Stomach smooth muscle (tissue), 2 donors: Measurements from ENCODE around the gene PPP1R37.

Experiments used
- H3K27ac ChIP-seq: one replicate; pipeline ENCODE4 v1.7.0; 2013; ENCODE audit warnings: mild to moderate bottlenecking, low read length, inconsistent platforms
- H3K27me3 ChIP-seq, 2 donors: one replicate each; pipeline ENCODE4 v1.7.0; 2013; ENCODE audit warnings: low read length in 2 of 2; ENCODE audit not compliant: insufficient read depth in 2 of 2, control insufficient read depth in 1 of 2
- H3K36me3 ChIP-seq, 2 donors: one replicate each; pipeline ENCODE4 v1.7.0; 2013; ENCODE audit warnings: low read length in 2 of 2; ENCODE audit not compliant: control insufficient read depth in 2 of 2, insufficient read depth in 2 of 2
- H3K4me1 ChIP-seq: one replicate; pipeline ENCODE4 v1.7.0; 2013; ENCODE audit warnings: low read length; ENCODE audit not compliant: control insufficient read depth, insufficient read depth
- H3K4me3 ChIP-seq, 2 donors: one replicate each; pipeline ENCODE4 v1.7.0; 2013; ENCODE audit warnings: low read length in 2 of 2
- H3K9ac ChIP-seq, 2 donors: one replicate each; pipeline ENCODE4 v1.7.0; 2013; ENCODE audit warnings: low read length in 2 of 2, mild to moderate bottlenecking in 1 of 2
- H3K9me3 ChIP-seq, 2 donors: one replicate each; pipeline ENCODE4 v1.7.0; 2013; ENCODE audit warnings: low read length in 2 of 2; ENCODE audit not compliant: control insufficient read depth in 2 of 2
- donor health status: healthy.
- donor health status: Pancreatic carcinoma.

The PPP1R37 gene

GRCh38 chr19:45149129-45149528 is 56.1 kb downstream of the PPP1R37 start:
- Histone ChIP-seq H3K27me3 (peaks cover 33 to 37% of the 10 kb centered on the region in 2 donors), H3K4me1 (peaks cover 25% of the 10 kb centered on the region), H3K27ac (no peak overlapping the region), H3K9ac (no peak overlapping the region), H3K4me3 (no peak overlapping the region), H3K36me3 (peaks cover 0 to 7% of the 10 kb centered on the region in 2 donors), H3K9me3 (no peaks in the 10 kb centered on the region)

- no peak overlapping the region for H3K4me3 ChIP-seq
- H3K27ac ChIP-seq, result no peak overlapping the region
- peaks cover 38 to 40% of the 10 kb centered on the region in 2 donors for H3K27me3 ChIP-seq
- no peak overlapping the region for H3K9ac ChIP-seq
- H3K36me3 ChIP-seq, result peaks cover 0 to 2% of the 10 kb centered on the region in 2 donors
- peaks cover 25% of the 10 kb centered on the region for H3K4me1 ChIP-seq
- H3K9me3 ChIP-seq, result no peaks in the 10 kb centered on the region
Observed at GRCh38 chr19:45150180-45150579, 57.2 kb downstream of the PPP1R37 start.

- no peak overlapping the region for H3K9ac ChIP-seq
- no peaks in the 10 kb centered on the region for H3K9me3 ChIP-seq
- no peak overlapping the region for H3K27ac ChIP-seq
- no peak overlapping the region for H3K4me3 ChIP-seq
- peaks cover 25% of the 10 kb centered on the region for H3K4me1 ChIP-seq
- peaks cover 0 to 2% of the 10 kb centered on the region in 2 donors for H3K36me3 ChIP-seq
- peaks cover 38 to 40% of the 10 kb centered on the region in 2 donors for H3K27me3 ChIP-seq
Observed at GRCh38 chr19:45150751-45151281, 57.8 kb downstream of the PPP1R37 start.

DNA sequence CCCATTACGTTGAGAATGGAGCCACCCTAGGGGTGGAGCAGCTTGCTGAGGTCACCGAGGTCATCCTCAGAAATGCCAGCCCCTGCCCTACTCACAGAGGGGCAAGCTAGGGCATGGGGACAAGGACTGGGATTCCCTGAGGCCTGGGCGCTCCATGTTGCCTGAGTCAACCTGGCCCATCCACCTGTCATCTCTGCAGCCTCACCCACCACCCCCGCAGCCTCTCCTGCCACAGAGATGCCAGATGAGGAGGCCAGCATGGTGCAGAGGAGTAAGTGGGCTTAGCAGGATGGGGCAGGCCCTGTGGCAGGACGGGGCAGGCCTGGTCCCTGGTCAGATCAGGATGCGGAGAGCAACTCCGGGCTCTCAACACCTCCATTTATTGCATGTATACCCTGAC is 58.3 kb downstream of the PPP1R37 start:
- no peak overlapping the region for H3K4me3 ChIP-seq
- H3K27me3 ChIP-seq, result peaks cover 38 to 44% of the 10 kb centered on the region in 2 donors
- no peak overlapping the region for H3K9ac ChIP-seq
- H3K9me3 ChIP-seq, result no peaks in the 10 kb centered on the region
- H3K27ac ChIP-seq, result no peak overlapping the region
- peaks cover 25% of the 10 kb centered on the region for H3K4me1 ChIP-seq
- H3K36me3 ChIP-seq, result peaks cover 0 to 2% of the 10 kb centered on the region in 2 donors

- no peaks in the 10 kb centered on the region for H3K9me3 ChIP-seq
- no peak overlapping the region for H3K27ac ChIP-seq
- peaks cover 40 to 44% of the 10 kb centered on the region in 2 donors for H3K27me3 ChIP-seq
- peaks cover 25% of the 10 kb centered on the region for H3K4me1 ChIP-seq
- peaks cover 0 to 2% of the 10 kb centered on the region in 2 donors for H3K36me3 ChIP-seq
- H3K9ac ChIP-seq, result no peak overlapping the region
- peak overlapping the region; percentile 19 to 68 for H3K4me3 ChIP-seq
Observed at GRCh38 chr19:45151821-45152503, 59.0 kb downstream of the PPP1R37 start.

GRCh38 chr19:45152504-45153338 is 59.7 kb downstream of the PPP1R37 start:
- Histone ChIP-seq H3K9me3 (no peaks in the 10 kb centered on the region), H3K4me1 (peaks cover 25% of the 10 kb centered on the region), H3K36me3 (no peaks in the 10 kb centered on the region), H3K4me3 (peak overlapping the region; percentile 47 to 68), H3K9ac (no peak overlapping the region), H3K27me3 (peaks cover 40 to 44% of the 10 kb centered on the region in 2 donors), H3K27ac (no peak overlapping the region)

DNA sequence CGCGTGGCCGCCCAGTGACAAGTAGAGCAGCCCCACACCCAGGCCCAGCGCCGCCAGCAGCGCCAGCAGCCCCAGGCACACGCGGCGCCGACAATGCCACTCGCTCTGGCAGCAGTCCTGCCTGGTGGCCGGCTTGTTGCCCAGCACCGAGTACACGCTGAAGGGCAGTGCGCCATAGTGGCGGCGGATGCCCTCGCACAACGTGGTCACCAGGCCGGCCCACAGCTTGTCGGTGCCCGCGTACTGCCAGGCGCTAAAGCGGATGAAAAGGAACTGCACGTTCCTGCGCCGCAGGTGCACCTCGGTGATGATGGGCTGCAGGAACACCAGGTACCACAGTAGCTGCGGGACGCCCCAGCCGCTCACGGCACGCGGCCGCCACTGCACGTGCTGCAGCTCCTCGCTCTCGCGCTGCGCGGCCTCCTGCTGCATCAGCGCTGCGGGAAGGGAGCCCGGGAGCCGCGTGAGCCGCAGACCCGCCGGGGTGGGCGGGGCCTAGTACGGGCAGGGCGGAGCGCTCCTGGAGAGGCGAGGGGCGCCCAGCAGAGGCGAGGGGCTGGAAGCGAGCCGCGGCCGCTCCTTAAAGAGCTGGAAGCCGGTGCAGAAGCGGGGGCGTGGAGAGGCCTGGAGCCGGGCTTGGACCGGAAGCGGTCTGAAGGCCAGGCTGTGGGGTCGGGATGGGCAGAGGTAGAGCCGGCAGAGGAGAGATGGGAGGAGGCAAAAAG is 60.5 kb downstream of the PPP1R37 start:
- Histone ChIP-seq H3K4me1 (peaks cover 25% of the 10 kb centered on the region), H3K9ac (no peak overlapping the region), H3K9me3 (no peaks in the 10 kb centered on the region), H3K27ac (no peak overlapping the region), H3K27me3 (peaks cover 46 to 48% of the 10 kb centered on the region in 2 donors), H3K36me3 (no peaks in the 10 kb centered on the region), H3K4me3 (peak overlapping the region; percentile 47 to 68)

DNA sequence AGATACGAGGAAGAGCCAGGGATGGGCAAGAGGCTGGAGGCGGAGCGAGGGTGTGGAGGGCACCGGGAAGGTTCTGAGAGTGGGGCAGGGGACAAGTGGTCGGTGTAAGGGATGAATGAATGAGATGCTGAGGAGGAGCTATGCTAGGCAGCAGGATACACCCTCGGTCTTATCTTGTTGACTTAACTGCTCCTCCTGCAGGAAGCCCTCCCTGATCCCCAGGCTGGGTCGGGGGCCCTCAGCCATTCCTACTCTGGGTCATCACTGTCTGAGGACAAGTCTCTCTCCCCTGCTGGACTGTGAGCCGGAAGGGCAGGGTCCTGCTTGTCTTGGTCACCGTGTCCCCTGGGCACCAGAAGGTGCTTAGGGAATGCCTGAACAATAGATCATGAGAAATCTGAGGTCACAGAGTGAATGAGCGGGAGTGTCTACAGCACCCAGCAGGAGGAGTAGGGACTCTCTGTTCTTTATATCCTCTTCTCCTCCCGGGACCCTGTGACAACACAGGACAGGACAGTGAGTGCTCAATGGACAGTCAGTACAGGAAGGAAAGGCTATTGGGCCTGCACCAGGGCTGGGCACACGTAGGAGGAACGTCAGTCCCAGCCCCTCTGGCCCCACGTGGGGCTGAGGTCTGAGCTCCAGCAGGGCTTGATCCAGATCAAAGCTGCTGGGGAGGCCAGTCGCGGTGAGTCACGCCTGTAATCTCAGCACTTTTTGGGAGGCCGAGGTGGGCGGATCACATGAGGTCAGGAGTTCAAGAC is 61.3 kb downstream of the PPP1R37 start:
- Histone ChIP-seq H3K9me3 (no peaks in the 10 kb centered on the region), H3K27ac (no peak overlapping the region), H3K36me3 (no peaks in the 10 kb centered on the region), H3K4me3 (peak overlapping the region in 1 of 2 donors; percentile 68), H3K4me1 (peaks cover 25% of the 10 kb centered on the region), H3K27me3 (peaks cover 48 to 52% of the 10 kb centered on the region in 2 donors), H3K9ac (no peak overlapping the region)

GRCh38 chr19:45156011-45156630 is 63.1 kb downstream of the PPP1R37 start:
- H3K27me3 ChIP-seq, result peaks cover 53 to 55% of the 10 kb centered on the region in 2 donors
- no peak overlapping the region for H3K4me3 ChIP-seq
- H3K4me1 ChIP-seq, result peaks cover 25% of the 10 kb centered on the region
- H3K27ac ChIP-seq, result no peak overlapping the region
- no peak overlapping the region for H3K9ac ChIP-seq
- no peaks in the 10 kb centered on the region for H3K36me3 ChIP-seq
- H3K9me3 ChIP-seq, result no peaks in the 10 kb centered on the region
